Stimulated activated CD8-positive, alpha-beta memory T cell treated with anti-CD3 and anti-CD28 coated beads, Interleukin-4, amount 100 ng/mL, for 48 hours (primary cell): ENCODE data around the gene SEMA4B.

Experiments used
- DNase-seq: peaks from one replicate; pipeline ENCODE4 v3.0.0-alpha.2; 2020

Gene SEMA4B

DNA sequence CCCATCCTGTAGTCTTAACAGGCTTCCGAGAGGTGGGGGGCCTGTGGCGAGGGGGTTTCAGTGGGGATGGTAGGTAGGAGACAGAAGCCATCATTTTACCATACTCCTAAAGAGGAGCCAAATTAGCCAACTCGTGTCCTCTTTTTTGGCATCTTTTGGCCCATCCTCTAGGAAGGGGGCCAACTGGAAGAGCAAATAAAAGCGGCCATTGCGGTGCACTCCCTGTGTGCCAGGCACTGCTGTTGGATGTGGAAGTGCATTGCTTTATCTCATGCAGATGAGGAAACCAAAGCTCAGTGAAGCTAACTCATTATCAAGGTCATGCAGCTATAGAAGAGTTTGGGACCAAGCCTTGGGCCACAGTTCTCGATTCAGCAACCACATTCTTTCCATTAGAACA, 6.1 kb downstream of the SEMA4B start:
- no peak for DNase-seq

DNA sequence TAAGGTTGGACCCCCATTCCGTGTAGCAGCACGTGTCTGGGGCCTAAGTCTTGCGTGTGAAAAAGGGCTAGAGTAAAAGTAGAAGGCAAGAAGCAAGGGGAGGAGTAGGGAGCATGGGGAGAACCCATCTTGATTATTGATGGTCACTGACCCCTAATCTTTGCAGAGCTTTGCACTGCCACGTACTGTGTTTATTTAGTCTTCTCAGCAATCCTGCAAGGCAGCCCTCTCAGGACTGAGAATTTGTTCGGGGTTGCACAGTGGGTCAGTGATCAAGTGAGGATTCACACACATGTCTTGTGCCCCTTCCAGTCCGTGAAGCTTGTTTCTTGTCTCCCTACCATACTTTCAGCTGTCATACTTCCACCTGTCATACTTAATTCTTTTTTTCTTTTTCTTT, 7.2 kb downstream of the SEMA4B start:
- no peak for DNase-seq

DNA sequence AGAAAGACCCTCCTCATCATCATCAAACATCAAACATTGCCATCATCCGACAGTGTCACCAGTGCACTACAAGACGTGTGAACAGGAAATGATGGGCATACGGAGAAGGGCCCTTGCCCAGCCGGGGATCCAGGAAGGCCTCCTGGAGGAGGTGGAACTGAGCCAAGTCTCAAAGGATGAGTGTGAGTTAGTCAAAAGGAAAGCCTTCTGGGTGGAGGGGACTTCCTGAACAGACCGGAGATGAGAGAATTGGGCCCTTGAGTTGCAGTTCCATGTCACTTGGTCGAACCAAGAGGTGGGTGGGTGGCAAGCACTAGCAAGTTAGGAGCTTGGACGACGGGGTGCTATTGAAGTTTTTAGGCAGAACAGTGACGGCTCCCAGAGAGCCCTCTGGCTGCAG, 8.5 kb downstream of the SEMA4B start:
- DNase-seq: peak; percentile 44

DNA sequence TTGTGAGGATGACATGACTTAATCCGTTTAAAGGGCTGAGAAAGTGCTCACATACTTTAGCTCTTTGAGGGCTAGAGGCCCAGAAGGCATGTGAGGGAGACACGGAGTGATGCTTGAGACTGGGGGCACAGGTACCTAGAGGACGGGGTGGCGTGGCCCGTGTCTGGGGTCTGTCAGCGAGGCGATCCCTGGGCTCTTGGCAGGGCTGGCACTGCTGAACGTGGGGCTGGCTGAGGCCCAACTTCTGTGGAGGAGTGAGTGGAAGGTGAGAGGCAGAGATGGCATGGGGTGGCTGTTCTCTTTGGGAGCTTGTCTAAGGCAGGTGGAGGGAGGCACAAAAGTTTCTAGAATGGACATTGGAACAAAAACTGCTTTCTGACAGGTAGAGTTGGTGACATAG, 9.5 kb downstream of the SEMA4B start:
- DNase-seq: no peak

DNA sequence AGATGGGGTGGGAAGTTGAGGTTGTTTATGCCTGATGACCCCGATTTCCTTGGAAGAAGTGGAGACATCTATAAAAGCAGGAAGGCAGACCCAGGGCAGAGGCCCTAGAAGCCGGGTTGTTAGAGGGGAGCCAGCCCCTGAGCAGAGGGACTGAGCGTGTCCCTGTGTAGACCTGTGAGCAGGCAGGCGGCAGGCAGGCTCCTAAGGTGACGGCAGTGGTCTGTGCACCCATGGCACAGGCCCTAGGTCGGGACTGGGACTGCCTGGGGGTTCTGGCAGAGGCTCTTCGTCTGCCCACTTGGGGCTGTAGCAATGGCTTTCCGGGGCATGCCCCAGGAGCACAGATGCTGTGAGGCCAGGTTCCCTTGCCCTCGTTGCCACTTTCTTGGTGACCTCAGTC, 9.9 kb downstream of the SEMA4B start:
- DNase-seq: no peak

DNA sequence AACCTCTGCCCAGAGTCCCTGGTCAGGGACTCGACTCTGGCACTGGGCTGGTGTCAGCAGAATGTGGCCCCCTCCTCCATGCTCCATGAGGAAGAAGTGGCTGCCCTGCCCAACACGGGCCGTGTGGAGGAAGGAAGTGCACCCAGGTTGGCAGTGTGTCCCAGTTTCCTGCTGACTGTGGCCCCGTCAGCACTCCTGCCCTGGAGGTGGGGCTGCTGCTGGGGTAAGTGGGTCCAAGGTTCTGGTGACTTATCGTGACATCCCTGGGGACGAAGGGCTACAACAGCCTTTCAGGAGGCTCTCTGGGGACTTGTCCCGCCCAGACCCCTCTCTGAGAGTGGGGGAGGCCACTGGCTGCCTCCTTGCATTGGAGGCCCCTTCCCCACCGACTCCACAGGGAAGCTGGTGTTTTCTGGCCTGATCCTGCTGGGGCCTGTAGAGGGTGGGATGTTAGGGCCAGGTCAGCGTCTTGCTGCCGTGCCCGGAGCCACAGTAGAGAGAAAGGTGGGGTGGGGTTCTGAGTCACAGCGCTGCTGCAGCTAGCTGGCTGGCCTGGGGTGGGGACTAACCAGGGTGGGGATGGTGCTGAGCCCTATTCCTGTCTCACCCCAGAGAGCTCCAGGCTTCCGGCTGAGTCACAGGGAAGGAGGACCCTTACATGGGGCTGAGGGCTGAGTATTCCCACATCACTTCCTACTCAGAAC, 10.5 kb downstream of the SEMA4B start:
- DNase-seq: no peak

DNA sequence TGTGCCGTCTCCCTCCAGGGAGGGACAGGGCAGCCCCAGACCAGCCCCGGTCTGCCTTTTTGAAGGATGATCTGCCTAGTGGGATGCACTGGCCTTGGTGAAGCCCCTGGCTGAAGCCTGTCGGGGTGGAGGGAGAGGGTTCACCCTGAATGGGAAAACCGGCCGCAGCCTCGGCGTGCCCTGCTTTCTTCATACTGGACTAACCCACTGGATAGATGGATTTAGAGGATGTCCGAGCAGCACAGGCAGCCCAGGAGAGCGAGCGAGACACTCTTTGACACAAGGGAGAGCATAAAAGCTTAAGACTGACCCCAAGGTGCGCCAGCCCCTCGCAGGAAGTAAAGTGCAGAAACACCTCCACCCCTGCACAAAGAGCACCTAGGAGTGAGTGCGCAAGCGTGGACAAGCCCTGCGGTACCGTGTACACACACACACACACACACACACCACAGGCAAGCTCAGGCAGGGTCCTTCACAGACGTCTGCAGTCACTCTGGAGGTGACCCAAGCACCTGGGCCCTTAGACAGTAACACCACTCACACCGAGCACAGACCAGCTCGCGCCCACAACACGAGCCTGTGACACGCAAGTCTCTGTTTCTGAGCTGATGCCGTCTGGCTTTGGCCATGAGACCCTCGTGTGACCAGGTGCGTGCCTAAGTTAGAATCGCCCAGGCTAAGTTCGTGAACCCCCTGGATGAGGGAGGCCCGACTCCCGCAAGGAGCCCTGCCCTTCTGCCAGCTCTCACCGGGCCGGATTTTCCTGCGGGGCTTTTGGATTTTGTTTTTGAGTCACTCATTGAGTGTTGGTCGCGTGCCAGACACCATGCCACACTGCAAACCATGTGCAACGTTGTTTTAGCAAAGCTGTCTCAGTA, 11.3 kb downstream of the SEMA4B start:
- DNase-seq: no peak

DNA sequence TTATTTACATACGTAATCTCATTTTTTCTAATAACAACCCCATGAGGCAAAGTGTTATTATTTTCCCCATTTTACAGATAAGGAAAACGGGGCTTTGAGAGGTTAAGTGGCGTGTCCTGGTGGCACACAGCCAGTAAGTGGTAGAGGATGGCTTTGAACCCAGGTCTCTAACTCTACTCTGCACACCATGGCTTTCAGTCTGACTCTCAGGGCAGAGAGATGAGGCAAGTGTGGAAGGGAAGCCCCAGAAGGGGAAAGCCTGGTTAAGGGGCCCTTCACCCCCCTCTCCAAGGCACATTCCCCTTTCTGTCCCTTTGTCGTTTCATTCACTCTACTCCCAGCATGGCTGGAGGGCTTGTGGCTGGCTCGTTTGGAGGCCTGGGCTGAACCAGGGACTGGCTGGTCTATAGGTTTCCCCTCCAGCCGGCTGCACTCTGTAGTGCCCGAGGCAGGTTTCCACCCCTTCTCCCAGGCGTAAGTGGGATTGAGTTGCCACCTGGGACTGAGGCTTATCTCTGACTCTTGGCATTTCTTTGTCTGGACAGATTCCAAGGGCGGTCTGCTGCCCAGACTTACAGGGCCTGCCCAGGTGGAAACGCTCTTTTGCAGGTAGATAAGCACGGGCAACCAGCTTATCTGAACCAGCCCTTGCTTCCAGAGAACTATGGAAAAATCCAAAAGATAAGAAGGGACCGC, 12.1 kb downstream of the SEMA4B start:
- DNase-seq: no peak

DNA sequence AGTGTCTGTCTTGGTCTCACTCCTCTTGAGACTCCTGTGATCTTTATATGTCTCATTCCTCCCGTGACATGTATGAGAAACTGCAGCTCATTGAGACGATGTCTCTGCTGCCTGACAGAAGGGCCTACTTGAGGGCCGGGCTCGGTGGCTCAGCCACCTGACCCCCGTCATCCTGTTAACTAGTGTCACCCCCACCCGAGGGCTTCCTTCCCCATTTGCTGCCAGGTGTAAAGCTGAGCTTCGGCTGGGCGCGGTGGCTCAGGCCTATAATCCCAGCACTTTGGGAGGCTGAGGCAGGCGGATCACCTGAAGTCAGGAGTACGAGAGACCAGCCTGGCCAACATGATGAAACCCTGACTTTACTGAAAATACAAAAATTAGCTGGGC, 12.7 kb downstream of the SEMA4B start:
- DNase-seq: no peak

DNA sequence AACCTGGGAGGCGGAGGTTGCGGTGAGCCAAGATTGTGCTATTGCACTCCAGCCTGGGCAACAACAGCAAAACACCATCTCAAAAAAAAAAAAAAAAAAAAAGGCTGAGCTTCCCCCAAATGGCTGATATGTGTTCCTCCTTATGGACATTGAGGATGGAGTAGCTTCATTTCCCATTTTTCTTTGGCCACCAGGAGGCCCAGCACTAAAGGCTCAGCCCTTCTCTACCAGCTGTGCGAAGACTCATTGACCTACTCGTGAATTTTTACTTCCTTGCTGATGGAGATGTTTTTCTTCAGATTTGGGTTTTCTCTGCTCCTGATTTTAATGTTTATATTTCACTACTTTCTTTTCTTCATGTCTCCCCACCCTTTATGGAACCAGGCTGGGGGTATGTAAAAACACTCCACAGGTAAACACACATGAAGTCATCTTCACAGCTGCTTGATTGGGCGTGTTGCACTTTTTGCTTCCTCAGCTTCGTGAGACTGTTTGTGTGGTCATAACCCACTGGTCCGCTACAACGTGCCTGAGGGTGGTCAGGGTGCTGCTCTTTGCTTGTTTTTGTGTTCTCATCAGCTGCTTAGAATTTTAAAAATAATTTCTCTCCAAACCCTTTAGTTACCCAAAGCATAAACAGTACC, 13.5 kb downstream of the SEMA4B start:
- no peak for DNase-seq

DNA sequence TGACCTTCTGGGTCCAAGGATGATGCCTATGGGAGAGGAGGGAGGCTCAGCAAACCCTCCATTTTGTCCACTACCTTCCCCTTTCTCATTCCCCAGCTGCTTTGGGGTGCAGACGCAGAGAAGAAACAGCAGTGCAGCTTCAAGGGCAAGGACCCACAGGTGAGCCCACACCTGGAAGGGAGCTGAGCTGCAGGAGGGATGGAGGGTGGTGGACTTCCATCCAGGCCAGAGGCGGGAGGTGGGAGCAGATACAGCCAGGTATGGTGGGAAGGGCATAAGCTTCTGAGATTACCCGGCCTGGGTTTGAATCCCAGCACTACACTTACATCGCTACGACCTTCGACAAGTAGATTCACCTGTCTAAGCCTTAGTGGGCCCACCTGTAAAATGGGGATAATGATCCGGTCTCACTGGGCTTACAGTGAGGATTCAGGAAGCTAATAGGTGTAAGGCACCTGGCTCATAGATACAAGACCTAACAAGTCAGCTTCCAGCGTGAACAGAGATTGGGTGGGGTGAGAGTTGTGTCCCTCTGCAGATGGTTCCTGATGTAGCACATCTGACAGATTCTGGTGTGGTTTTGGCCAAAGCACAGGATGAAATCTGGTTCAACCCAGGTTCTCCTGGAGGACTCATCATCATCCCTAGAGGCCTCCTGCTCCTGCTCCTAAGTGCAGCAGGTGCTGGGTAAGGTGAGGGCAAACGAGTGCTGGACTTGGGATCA, 16.7 kb downstream of the SEMA4B start:
- DNase-seq: no peak

DNA sequence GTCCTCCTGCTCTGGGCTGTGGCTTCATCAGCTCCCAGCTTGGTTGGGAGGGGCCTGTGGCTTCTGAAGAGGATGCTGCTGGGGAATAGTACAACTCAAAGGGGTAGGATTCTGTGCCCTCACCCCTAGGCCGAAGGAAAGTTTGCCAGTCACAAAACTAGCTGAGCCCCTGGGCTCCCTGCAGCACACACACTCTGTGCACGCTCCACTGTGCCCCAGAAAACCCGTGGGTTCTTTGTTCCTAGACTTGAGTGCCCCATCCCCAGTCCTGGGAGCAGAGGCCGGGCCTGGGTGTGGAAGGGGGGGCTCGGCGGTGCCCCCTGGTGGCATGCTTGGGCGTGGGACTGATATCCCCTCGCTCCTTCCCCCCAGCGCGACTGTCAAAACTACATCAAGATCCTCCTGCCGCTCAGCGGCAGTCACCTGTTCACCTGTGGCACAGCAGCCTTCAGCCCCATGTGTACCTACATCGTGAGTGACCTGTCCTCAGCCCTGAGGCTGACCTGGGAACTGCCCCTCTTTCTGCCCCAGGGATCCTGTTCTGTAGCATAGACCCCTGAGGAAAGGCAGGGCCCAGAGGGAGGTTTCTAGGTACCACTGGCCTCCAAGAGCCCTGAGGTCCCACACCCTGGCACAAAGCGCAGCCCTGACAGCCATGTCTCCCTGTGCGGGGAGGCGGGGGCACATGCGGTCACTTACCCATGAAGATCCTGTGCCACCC, 18.5 kb downstream of the SEMA4B start:
- DNase-seq: peak; percentile 80

DNA sequence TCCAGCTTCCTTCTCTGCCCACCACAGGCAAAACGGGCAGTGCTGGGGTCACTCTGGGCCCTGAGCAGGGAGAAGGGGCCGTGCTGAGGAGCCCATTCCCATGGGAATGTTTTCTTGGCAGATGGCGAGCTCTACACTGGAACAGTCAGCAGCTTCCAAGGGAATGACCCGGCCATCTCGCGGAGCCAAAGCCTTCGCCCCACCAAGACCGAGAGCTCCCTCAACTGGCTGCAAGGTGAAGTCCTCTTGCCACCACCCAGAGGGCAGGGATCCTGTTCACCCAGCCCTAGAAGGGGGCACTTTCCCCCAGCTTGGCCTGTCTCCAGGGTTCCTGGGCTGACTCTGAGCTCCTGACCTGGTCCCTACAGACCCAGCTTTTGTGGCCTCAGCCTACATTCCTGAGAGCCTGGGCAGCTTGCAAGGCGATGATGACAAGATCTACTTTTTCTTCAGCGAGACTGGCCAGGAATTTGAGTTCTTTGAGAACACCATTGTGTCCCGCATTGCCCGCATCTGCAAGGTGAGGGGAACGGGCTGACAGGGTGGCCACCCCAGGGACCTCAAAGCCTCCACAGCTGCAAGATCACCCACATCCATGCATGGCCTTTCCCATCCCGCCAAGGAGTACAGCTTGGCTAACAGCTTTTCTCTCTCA, 20.2 kb downstream of the SEMA4B start:
- DNase-seq: peak; percentile 58

DNA sequence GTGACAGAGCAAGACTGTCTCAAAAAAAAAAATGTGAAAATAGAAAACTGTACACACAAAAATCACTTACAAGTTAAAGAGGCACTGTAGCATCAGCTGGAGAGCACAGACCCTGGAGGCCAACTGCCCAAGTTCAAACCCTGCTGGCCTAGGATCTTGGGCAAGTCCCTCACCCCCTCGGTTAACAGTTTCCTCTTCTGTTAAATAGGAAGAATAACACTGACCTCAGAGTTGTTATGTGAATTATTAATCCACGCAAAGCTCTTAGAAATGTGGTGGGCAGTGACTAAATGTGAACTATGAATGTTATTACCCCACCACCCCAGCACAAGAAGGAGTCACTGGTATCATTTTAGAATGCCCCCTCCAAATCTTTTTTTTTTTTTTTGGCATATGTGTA, 21.4 kb downstream of the SEMA4B start:
- DNase-seq: no peak

DNA sequence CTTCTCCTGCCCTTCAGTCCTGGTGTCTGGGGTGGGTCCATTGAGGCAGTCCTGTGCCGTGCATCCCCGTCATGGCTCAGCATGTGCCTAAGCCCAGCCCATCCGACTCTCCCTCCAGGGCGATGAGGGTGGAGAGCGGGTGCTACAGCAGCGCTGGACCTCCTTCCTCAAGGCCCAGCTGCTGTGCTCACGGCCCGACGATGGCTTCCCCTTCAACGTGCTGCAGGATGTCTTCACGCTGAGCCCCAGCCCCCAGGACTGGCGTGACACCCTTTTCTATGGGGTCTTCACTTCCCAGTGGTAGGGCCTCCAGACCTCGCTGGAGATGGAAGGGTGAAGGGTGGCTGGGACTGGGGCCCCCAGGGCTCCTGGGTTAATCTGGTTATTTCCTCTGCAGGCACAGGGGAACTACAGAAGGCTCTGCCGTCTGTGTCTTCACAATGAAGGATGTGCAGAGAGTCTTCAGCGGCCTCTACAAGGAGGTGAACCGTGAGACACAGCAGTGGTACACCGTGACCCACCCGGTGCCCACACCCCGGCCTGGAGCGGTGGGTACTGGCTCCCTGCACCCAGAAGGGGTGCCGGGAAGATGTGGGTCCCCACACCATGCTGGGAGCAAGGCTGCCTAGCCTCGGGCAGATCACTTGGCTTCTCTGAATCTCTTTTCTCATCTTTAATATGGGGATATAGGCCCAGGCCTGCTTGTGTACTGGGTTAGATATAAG, 22.5 kb downstream of the SEMA4B start:
- no peak for DNase-seq

DNA sequence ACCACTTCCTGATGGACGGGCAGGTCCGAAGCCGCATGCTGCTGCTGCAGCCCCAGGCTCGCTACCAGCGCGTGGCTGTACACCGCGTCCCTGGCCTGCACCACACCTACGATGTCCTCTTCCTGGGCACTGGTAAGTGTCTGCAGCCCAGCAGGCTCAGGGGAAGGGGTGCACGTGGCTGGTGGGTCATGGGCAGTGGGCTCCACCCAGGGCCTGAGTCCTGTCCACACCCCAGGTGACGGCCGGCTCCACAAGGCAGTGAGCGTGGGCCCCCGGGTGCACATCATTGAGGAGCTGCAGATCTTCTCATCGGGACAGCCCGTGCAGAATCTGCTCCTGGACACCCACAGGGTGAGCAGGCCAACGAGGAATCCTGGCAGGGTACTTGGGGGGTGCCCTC, 23.9 kb downstream of the SEMA4B start:
- DNase-seq: no peak

DNA sequence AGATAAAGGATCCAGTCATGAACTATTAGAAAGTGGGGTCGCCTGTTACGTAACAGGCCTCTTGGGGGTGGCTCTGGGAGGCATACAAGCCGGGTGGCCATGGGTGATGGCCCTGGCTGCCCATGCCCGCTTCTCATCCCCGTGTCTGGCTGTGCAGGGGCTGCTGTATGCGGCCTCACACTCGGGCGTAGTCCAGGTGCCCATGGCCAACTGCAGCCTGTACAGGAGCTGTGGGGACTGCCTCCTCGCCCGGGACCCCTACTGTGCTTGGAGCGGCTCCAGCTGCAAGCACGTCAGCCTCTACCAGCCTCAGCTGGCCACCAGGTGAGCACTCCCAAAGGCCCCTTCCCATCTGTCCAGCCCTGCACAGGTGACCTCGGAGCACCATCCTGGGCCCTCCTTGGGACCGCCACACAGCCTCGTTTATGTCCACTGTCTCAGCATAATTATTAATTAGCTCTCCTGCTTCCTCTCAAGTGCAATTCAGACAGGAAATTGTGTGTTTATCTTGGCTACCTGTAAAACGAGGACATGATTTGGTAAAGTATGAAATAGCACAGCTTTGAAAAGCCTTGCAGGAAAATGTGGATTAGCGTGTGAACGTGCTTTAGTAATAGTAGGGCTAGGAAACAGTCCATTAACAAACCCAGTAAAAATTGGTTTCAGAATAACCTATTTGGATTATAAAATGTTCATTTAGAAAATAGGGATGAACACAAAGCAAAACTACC, 24.5 kb downstream of the SEMA4B start:
- DNase-seq: no peak

DNA sequence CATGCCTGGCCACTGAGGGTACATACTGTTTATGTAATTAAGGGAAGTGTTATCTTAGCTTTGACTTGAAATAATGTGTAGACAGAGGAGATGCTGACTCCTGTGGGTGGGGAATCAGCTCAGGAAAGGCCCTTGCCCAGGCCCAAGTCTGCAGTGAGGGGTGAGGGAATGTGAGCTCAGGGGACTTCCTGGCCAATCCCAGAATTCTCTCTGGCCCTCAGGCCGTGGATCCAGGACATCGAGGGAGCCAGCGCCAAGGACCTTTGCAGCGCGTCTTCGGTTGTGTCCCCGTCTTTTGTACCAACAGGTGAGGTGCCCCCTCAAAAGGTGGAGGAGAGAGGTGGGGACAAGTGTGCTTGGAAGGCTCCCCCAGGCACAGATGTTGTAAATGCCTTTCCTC, 26.2 kb downstream of the SEMA4B start:
- no peak for DNase-seq

DNA sequence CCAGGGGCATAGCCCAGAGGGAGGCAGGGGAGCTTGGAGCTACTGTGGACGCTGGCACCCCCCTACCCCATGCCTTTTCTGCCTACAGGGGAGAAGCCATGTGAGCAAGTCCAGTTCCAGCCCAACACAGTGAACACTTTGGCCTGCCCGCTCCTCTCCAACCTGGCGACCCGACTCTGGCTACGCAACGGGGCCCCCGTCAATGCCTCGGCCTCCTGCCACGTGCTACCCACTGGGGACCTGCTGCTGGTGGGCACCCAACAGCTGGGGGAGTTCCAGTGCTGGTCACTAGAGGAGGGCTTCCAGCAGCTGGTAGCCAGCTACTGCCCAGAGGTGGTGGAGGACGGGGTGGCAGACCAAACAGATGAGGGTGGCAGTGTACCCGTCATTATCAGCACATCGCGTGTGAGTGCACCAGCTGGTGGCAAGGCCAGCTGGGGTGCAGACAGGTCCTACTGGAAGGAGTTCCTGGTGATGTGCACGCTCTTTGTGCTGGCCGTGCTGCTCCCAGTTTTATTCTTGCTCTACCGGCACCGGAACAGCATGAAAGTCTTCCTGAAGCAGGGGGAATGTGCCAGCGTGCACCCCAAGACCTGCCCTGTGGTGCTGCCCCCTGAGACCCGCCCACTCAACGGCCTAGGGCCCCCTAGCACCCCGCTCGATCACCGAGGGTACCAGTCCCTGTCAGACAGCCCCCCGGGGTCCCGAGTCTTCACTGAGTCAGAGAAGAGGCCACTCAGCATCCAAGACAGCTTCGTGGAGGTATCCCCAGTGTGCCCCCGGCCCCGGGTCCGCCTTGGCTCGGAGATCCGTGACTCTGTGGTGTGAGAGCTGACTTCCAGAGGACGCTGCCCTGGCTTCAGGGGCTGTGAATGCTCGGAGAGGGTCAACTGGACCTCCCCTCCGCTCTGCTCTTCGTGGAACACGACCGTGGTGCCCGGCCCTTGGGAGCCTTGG, 27.0 kb downstream of the SEMA4B start:
- no peak for DNase-seq
